ENCODE results near the gene CERS6.

The CERS6 gene

DNA sequence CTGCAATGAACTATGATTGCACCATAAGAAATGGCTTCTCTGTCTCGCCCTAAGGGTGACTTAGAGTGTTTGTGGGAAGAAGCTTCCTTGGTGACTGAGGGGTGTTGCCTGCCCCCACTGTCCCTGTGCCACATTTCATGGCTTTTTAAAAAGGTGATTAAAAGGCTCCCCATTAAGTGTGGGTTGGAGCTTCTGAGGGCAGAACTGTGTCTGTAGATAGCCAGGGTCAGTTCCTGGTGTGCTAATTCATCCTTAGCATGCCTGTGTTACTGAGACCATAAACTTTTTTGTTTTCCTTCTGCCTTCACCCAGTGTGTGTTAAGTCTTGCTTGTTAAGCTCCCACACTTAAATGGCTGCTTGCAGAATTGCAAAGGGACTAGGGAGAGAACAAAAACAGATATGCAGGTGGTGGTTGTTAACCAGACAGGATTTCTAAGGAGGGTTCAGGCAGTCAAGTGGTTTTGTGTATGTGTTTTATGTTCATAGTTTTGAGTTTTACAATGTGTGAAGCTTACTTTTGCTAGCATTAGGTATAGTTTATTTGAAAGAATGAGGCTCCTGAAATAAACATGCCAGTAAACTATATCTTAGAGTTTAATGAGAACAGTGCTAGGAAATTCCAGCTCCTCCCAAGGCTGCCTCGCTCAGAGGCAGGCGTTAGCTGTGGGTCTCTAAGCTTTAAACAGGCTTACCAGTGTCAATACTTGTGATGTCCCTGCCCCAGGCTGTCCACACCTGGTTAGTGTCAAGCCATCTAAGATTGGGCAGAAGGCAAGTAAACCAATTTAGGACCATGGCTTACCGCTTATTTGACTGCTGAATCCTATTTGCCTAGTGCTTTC lies 14.5 kb downstream of the CERS6 start:
- DNase-seq (ENCODE audit: low read depth), result no peak
- Histone ChIP-seq H3K4me1 (ENCODE audit: control insufficient read depth, insufficient read depth, low read length) (peaks cover 27% of the 10 kb centered on the region), H3K4me3 (ENCODE audit: low read length) (no peak overlapping the region), H3K9ac (ENCODE audit: low read length) (no peak overlapping the region), H3K9me3 (ENCODE audit: control insufficient read depth, low read length) (no peaks in the 10 kb centered on the region), H3K27me3 (replicated peaks; ENCODE audit: control insufficient read depth, insufficient read depth, low read length) (no peaks in the 10 kb centered on the region), H3K36me3 (ENCODE audit: control insufficient read depth, insufficient read depth, low read length, severe bottlenecking) (no peaks in the 10 kb centered on the region)

DNA sequence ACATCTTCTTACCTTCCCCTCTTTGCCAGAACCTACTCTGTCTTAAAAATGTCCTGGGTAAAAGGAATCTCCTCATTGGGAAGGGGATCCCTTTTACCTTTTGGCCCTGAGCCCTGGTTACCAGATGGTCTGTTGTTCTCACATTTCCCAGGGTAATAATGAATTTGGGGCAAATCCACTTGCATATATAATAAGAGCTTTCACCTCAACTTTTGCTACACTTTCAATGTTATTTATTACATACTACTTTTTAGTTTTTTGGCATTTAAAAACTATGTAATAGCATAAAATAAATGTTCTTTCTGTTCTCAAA lies 15.0 kb downstream of the CERS6 start:
- H3K36me3 ChIP-seq (ENCODE audit: control insufficient read depth, insufficient read depth, low read length, severe bottlenecking), result no peaks in the 10 kb centered on the region
- H3K9me3 ChIP-seq (ENCODE audit: control insufficient read depth, low read length), result no peaks in the 10 kb centered on the region
- H3K9ac ChIP-seq (ENCODE audit: low read length), result no peak overlapping the region
- H3K27me3 ChIP-seq (replicated peaks; ENCODE audit: control insufficient read depth, insufficient read depth, low read length), result no peaks in the 10 kb centered on the region
- H3K4me1 ChIP-seq (ENCODE audit: control insufficient read depth, insufficient read depth, low read length), result peaks cover 31% of the 10 kb centered on the region
- H3K4me3 ChIP-seq (ENCODE audit: low read length), result no peak overlapping the region
- no peak for DNase-seq (ENCODE audit: low read depth)

DNA sequence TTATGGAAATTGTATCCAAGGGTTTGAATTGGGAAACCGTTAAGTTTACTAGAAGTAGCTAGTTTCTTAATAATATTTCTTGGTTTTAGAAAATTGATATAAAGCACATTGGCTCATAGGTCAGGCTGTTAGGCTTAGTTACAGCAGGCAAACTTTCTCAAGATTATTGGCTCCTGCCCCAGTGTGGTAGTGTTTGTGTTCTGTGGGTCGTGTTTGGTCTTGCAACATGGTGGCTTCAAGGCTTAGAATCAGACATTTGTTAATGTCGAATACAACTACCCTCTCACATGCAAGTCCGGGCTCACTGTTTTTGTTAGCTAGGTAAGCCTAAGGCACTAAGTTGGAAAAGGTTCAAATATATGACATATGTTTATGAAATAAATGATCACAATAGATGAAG lies 19.6 kb downstream of the CERS6 start:
- Histone ChIP-seq H3K9ac (ENCODE audit: low read length) (no peak overlapping the region), H3K9me3 (ENCODE audit: control insufficient read depth, low read length) (no peaks in the 10 kb centered on the region), H3K27me3 (replicated peaks; ENCODE audit: control insufficient read depth, insufficient read depth, low read length) (no peaks in the 10 kb centered on the region), H3K4me1 (ENCODE audit: control insufficient read depth, insufficient read depth, low read length) (peaks cover 19% of the 10 kb centered on the region), H3K36me3 (ENCODE audit: control insufficient read depth, insufficient read depth, low read length, severe bottlenecking) (no peaks in the 10 kb centered on the region), H3K4me3 (ENCODE audit: low read length) (no peak overlapping the region)
- no peak for DNase-seq (ENCODE audit: low read depth)

DNA sequence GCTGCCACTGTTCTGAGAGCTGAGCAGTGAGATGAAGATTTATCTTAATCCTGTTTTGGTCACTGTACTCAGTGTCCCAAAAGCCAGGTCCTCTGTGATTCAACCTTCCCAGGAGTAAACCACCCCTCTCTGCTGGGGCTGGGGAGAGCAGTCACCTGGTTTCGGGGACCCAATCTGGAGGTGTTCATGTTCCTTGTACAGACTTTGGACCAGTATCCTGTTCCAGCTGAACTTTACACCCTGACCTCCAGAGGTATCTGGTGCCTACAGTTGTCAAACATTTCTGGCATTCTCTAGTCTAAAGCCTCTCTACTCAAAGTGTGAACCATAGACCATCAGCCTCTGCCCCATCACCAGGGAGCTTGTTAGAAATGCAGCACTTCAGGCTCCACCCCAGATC lies 22.1 kb downstream of the CERS6 start:
- Histone ChIP-seq H3K36me3 (ENCODE audit: control insufficient read depth, insufficient read depth, low read length, severe bottlenecking) (no peaks in the 10 kb centered on the region), H3K4me3 (ENCODE audit: low read length) (no peak overlapping the region), H3K27me3 (replicated peaks; ENCODE audit: control insufficient read depth, insufficient read depth, low read length) (no peaks in the 10 kb centered on the region), H3K9me3 (ENCODE audit: control insufficient read depth, low read length) (no peaks in the 10 kb centered on the region), H3K9ac (ENCODE audit: low read length) (no peak overlapping the region), H3K4me1 (ENCODE audit: control insufficient read depth, insufficient read depth, low read length) (peaks cover 39% of the 10 kb centered on the region)
- no peak for DNase-seq (ENCODE audit: low read depth)

DNA sequence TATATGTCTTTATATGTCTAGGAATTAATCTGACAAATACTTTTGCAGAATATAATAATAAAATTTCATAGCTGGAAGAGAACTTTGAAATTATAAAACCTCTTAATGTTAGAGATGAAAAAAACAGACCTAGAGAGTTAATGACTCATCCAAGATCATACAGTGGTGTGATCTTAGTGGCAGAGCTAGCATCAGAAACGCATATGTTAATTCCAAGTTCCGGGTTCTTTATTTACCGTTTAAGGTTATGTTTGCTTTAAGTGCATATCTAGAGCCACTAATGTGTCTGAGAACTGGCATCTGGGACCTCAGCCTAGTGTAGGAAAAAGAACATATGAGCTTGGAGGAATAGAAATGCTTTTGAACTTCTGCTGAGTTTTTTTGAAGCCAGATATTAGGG lies 24.3 kb downstream of the CERS6 start:
- Histone ChIP-seq H3K9ac (ENCODE audit: low read length) (no peak overlapping the region), H3K4me1 (ENCODE audit: control insufficient read depth, insufficient read depth, low read length) (peaks cover 53% of the 10 kb centered on the region), H3K9me3 (ENCODE audit: control insufficient read depth, low read length) (no peaks in the 10 kb centered on the region), H3K27me3 (replicated peaks; ENCODE audit: control insufficient read depth, insufficient read depth, low read length) (no peaks in the 10 kb centered on the region), H3K4me3 (ENCODE audit: low read length) (no peak overlapping the region), H3K36me3 (ENCODE audit: control insufficient read depth, insufficient read depth, low read length, severe bottlenecking) (no peaks in the 10 kb centered on the region)
- no peak for DNase-seq (ENCODE audit: low read depth)

DNA sequence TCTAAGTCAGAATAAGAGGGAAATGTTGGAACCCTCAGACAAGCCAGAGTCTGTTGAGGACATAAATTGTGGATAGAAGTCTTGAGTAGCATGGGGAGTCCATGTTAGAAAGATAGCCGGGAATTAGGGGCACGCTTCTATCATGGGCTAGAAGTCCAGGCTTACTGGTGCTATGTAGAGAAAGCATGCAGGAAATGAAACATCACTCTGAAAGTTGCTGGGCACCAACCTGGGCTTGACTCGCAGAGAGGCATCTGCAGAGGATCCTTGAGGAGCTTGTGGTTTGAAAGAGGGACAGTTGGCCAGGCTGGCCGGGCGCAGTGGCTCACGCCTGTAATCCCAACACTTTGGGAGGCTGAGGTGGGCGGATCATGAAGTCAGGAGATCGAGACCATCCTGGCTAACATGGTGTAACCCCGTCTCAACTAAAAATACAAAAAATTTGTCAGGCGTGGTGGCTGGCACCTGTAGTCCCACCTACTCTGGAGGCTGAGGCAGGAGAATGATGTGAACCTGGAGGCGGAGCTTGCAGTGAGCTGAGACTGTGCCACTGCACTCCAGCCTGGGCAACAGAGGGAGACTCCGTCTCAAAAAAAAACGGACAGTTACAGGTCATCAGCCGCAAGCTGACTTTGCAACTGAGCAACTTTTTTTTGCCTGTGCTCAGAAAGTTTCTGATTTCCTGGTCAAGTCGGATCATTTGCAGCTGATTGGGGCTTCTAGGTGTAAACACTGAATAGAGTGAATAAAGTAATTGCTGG lies 24.9 kb downstream of the CERS6 start:
- DNase-seq (ENCODE audit: low read depth), result no peak
- no peaks in the 10 kb centered on the region for H3K27me3 ChIP-seq (replicated peaks; ENCODE audit: control insufficient read depth, insufficient read depth, low read length)
- no peaks in the 10 kb centered on the region for H3K9me3 ChIP-seq (ENCODE audit: control insufficient read depth, low read length)
- no peak overlapping the region for H3K4me3 ChIP-seq (ENCODE audit: low read length)
- no peaks in the 10 kb centered on the region for H3K36me3 ChIP-seq (ENCODE audit: control insufficient read depth, insufficient read depth, low read length, severe bottlenecking)
- H3K4me1 ChIP-seq (ENCODE audit: control insufficient read depth, insufficient read depth, low read length), result peaks cover 48% of the 10 kb centered on the region
- H3K9ac ChIP-seq (ENCODE audit: low read length), result no peak overlapping the region

DNA sequence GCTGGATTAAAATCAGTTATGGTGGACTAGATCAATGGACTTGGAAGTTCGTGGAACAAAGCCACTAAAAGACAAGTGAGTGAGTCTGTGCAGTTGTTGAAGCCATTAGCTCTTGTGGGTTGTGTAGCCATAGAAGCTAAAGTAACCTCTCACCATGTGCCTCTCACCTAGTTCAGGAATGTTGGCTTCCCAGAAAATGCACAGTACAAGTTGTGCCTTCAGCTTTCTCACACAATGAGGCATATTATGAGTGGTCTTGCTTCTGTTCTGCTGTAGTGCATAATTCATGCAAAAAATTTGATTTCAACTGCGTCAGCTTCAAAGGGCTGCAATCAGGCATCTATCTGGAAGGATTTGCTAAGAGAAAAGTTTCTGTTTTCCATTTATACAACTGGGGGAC lies 26.2 kb downstream of the CERS6 start:
- Histone ChIP-seq H3K36me3 (ENCODE audit: control insufficient read depth, insufficient read depth, low read length, severe bottlenecking) (no peaks in the 10 kb centered on the region), H3K4me3 (ENCODE audit: low read length) (no peak overlapping the region), H3K9me3 (ENCODE audit: control insufficient read depth, low read length) (no peaks in the 10 kb centered on the region), H3K4me1 (ENCODE audit: control insufficient read depth, insufficient read depth, low read length) (peaks cover 41% of the 10 kb centered on the region), H3K27me3 (replicated peaks; ENCODE audit: control insufficient read depth, insufficient read depth, low read length) (no peaks in the 10 kb centered on the region), H3K9ac (ENCODE audit: low read length) (no peak overlapping the region)
- DNase-seq (ENCODE audit: low read depth), result no peak

DNA sequence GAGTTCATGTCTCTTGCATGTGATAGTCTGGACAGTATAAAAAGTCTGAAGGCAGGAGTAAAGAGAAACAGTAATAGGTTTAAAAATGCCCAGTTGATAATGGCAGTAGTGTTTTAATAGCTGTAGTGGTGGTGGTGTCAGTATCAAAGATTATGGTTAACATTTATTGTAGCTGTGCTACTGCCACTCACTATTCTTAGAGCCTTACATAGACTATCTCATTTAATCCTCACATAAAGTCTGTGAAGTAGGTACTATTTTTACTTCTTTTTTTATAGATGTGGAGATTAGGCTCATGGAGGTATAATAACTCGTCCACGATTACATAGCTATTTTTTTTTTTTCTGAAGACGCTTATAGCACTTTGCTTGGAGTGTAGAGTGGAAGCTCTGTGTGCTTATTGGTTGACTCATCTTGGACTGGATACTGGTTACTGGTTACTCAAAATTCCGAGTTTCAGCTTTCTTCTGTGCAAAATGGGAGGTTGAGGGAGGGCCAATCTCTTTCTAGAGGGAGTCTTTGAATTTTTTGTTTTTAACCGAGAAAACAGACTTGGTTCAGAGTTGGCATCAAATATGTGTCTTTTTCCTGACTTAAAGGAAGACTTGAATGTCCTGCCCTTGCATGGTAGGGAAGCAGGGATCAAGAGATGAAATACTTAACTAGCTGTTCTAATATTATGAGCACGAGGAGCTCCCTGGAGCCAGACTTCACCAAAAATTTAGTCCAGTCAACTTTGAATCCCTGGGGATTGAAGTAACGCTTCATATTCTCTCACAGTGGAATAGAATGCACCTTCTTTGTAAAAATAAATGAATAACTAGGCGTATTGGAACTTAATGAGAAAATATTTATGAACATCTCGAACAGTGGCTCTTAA lies 27.1 kb downstream of the CERS6 start:
- H3K4me3 ChIP-seq (ENCODE audit: low read length), result no peak overlapping the region
- H3K9me3 ChIP-seq (ENCODE audit: control insufficient read depth, low read length), result no peaks in the 10 kb centered on the region
- no peaks in the 10 kb centered on the region for H3K36me3 ChIP-seq (ENCODE audit: control insufficient read depth, insufficient read depth, low read length, severe bottlenecking)
- no peak overlapping the region for H3K9ac ChIP-seq (ENCODE audit: low read length)
- H3K4me1 ChIP-seq (ENCODE audit: control insufficient read depth, insufficient read depth, low read length), result peaks cover 41% of the 10 kb centered on the region
- H3K27me3 ChIP-seq (replicated peaks; ENCODE audit: control insufficient read depth, insufficient read depth, low read length), result no peaks in the 10 kb centered on the region
- DNase-seq (ENCODE audit: low read depth), result no peak

DNA sequence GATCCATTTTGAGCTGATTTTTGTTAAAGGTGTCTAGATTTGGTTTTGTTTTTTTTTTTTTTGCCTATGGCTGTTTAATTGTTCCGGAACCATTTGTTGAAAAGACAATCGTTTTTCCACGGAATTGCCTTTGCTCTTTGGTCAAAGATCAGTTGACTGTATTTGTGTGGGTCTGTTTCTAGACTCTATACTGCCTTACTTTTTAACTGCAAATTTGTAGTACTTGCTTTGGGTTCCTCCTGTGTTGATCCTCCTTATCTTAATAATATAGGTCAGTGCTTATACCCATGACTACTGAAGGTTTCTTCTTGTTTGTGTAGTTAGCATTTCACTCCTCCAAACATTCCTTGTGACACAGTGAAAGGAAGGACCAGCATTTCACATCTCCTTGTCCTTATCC lies 30.4 kb downstream of the CERS6 start:
- Histone ChIP-seq H3K4me3 (ENCODE audit: low read length) (no peak overlapping the region), H3K36me3 (ENCODE audit: control insufficient read depth, insufficient read depth, low read length, severe bottlenecking) (no peaks in the 10 kb centered on the region), H3K4me1 (ENCODE audit: control insufficient read depth, insufficient read depth, low read length) (peaks cover 43% of the 10 kb centered on the region), H3K9me3 (ENCODE audit: control insufficient read depth, low read length) (no peaks in the 10 kb centered on the region), H3K27me3 (replicated peaks; ENCODE audit: control insufficient read depth, insufficient read depth, low read length) (no peaks in the 10 kb centered on the region), H3K9ac (ENCODE audit: low read length) (no peak overlapping the region)
- no peak for DNase-seq (ENCODE audit: low read depth)

DNA sequence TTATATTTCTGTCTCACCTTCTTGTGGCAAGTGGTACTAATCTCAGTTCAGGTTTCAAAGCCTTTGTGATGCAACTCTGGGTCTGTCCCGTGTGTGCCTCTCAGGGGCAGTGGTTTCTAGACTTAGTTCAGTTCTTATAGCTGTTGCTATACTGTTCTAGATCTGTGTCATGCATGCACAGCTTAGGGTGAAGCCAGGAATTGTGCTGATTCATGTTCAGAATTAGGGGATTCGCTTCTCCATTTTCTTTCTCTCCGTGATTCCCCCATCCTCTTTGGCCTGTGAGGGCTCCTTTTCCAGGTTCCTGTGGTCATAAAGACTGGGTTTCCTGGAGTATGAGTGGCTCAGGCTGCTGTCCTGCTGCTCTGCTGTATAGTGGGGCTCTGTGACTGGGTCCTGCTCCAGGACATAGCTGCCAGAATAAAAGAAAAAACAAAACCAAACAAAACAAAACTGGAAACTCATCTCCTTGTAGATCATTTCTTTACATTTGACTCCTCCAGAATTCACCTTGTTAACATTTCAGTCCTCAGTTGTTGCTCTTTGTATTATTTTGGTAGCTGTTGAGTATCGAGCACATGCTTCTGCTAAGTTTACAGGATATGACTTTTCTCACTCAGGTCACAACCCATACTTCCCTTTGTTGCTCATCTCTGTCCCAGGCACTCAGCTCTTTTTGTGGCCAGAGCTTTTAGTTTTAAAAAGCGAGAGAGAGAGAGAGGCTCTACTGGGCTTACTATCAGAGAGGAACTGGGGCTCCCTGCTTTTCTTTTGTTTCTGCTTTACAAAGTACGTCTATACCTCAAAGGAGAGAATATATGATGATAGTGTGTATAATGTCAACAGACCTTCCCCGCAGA lies 34.2 kb downstream of the CERS6 start:
- Histone ChIP-seq H3K9me3 (ENCODE audit: control insufficient read depth, low read length) (no peaks in the 10 kb centered on the region), H3K36me3 (ENCODE audit: control insufficient read depth, insufficient read depth, low read length, severe bottlenecking) (no peaks in the 10 kb centered on the region), H3K4me1 (ENCODE audit: control insufficient read depth, insufficient read depth, low read length) (peaks cover 9% of the 10 kb centered on the region), H3K27me3 (replicated peaks; ENCODE audit: control insufficient read depth, insufficient read depth, low read length) (no peaks in the 10 kb centered on the region), H3K9ac (ENCODE audit: low read length) (no peak overlapping the region), H3K4me3 (ENCODE audit: low read length) (no peak overlapping the region)
- DNase-seq (ENCODE audit: low read depth), result peak; percentile 88

Data from adipocyte (in vitro differentiated cells).